Measurements from ENCODE around the gene KLK5.

KLK5 gene

DNA sequence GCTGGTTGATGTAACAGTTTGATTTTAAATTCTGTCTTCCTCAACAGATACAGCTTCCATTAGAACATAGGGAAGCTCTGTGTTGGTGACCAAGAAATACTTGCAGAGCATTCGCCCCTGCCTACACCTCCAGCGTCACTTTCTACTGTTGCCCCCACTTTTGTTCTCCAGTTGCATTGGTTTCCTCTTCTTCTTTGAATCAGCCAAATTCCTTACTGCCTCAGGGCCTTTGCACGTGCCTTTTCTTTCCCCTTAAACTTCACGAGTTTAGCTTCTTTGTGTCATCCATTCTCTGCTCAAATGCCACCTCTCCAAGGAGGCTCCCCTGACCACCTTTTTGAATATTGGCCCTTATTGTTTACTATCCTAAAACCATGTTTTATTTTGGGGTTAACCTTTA lies 5.7 kb downstream of the KLK5 start:
- H3K4me1 ChIP-seq, result no peaks in the 10 kb centered on the region
- TF ChIP-seq, protein P1, sequence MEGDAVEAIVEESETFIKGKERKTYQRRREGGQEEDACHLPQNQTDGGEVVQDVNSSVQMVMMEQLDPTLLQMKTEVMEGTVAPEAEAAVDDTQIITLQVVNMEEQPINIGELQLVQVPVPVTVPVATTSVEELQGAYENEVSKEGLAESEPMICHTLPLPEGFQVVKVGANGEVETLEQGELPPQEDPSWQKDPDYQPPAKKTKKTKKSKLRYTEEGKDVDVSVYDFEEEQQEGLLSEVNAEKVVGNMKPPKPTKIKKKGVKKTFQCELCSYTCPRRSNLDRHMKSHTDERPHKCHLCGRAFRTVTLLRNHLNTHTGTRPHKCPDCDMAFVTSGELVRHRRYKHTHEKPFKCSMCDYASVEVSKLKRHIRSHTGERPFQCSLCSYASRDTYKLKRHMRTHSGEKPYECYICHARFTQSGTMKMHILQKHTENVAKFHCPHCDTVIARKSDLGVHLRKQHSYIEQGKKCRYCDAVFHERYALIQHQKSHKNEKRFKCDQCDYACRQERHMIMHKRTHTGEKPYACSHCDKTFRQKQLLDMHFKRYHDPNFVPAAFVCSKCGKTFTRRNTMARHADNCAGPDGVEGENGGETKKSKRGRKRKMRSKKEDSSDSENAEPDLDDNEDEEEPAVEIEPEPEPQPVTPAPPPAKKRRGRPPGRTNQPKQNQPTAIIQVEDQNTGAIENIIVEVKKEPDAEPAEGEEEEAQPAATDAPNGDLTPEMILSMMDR (IDR thresholded peaks at IDR 0.05; ENCODE audit: low read depth, low read length), result no peak
- H3K27me3 ChIP-seq, result no peaks in the 10 kb centered on the region
- DNase-seq, result no peak
- no peak overlapping the region for H3K4me3 ChIP-seq (ENCODE audit: low read depth, low read length)
- H3K9me3 ChIP-seq, result no peaks in the 10 kb centered on the region
- no peaks in the 10 kb centered on the region for H3K36me3 ChIP-seq

DNA sequence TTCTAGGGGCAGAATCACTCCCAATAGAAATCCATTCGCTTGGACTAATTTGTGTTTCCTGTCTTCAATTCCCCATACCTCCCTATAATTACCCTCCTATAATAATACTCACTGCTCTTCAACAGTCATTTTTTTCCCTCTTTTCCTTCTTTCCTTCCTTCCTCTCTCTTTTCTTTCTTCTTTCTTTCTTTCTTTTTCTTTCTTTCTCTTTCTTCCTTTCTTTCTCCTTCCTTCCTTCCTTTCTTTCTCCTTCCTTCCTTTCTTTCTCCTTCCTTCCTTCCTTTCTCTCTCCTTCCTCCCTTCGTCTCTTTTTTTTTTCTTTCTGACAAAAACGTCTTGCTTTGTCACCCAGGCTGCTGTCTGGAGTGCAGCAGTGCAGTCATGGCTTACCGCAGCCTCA lies 8.0 kb downstream of the KLK5 start:
- TF ChIP-seq, protein P1 (IDR thresholded peaks at IDR 0.05; ENCODE audit: low read depth, low read length), result no peak
- H3K9me3 ChIP-seq, result no peaks in the 10 kb centered on the region
- DNase-seq, result no peak
- H3K4me3 ChIP-seq (ENCODE audit: low read depth, low read length), result no peak overlapping the region
- no peaks in the 10 kb centered on the region for H3K27me3 ChIP-seq
- no peaks in the 10 kb centered on the region for H3K36me3 ChIP-seq
- no peaks in the 10 kb centered on the region for H3K4me1 ChIP-seq

DNA sequence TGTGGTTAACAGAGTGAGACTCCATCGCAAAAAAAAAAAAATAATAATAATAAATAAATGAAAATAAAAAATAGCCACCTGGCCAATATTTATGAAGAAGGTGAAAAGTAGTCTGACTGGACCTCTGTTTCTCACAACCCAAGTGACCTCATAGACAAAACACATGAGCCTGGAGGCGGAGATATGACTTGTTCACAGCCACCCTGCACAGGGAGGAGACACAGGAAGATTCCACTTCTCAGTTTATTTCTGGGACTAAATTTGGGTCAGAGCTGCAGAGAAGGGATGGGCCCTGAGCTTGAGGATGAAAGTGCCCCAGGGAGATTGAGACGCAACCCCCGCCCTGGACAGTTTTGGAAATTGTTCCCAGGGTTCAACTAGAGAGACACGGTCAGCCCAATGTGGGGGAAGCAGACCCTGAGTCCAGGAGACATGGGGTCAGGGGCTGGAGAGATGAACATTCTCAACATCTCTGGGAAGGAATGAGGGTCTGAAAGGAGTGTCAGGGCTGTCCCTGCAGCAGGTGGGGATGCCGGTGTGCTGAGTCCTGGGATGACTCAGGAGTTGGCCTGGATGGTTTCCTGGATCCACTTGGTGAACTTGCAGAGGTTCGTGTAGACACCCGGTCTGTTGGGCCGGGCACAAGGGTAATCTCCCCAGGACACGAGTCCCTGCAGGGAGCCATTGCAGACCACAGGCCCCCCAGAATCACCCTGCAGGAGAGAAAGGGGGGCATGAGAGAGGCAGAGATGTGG lies 9.6 kb downstream of the KLK5 start:
- Histone ChIP-seq H3K36me3 (no peaks in the 10 kb centered on the region), H3K4me3 (ENCODE audit: low read depth, low read length) (no peak overlapping the region), H3K4me1 (no peaks in the 10 kb centered on the region), H3K27me3 (no peaks in the 10 kb centered on the region), H3K9me3 (no peaks in the 10 kb centered on the region)
- TF ChIP-seq, protein P1 (IDR thresholded peaks at IDR 0.05; ENCODE audit: low read depth, low read length), result no peak
- no peak for DNase-seq

DNA sequence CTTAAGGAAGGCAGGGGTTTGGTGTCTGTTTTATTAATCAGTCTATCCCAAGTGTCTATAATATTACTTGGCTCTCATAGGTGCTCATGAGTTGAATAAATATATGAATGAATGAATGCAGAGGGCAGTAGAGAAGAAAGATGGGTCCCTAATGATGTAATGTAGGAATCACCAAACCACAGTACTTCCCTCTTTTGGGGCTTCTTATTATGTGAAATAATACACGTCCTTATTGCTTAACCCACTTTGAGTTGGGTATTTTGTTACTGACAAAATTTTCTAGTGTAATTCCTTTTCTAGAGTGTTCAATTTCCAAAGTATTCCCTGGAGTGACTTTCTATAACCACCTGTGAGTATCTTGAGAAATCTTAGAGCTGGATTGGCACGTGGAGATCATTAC lies 13.2 kb downstream of the KLK5 start:
- no peak overlapping the region for H3K4me3 ChIP-seq (ENCODE audit: low read depth, low read length)
- DNase-seq, result no peak
- H3K36me3 ChIP-seq, result no peaks in the 10 kb centered on the region
- H3K9me3 ChIP-seq, result no peaks in the 10 kb centered on the region
- H3K4me1 ChIP-seq, result no peaks in the 10 kb centered on the region
- peaks cover 14% of the 10 kb centered on the region for H3K27me3 ChIP-seq
- TF ChIP-seq, protein P1 (IDR thresholded peaks at IDR 0.05; ENCODE audit: low read depth, low read length), result no peak

DNA sequence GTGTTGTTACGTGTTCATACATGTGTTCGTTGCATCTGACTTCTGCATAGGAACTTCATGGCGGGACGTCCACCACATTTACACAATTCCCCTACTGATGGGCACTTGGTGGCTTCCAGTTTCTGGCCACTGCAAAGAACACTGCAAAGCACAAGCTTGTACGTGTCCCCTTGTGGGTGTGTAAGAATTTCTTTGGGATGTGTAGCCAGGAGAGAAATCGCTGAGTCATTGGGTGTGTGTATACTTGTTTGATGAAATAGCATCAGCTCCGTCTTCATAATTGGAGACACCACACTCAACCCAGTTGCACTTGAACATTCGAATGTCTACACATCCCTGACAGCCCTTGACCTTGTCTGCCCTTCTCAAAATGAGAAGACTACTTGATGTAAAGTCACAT lies 19.2 kb downstream of the KLK5 start:
- Histone ChIP-seq H3K36me3 (no peaks in the 10 kb centered on the region), H3K4me3 (ENCODE audit: low read depth, low read length) (no peak overlapping the region), H3K9me3 (no peaks in the 10 kb centered on the region), H3K27me3 (peaks cover 23% of the 10 kb centered on the region), H3K4me1 (no peaks in the 10 kb centered on the region)
- DNase-seq, result no peak
- TF ChIP-seq, protein P1 (IDR thresholded peaks at IDR 0.05; ENCODE audit: low read depth, low read length), result no peak

DNA sequence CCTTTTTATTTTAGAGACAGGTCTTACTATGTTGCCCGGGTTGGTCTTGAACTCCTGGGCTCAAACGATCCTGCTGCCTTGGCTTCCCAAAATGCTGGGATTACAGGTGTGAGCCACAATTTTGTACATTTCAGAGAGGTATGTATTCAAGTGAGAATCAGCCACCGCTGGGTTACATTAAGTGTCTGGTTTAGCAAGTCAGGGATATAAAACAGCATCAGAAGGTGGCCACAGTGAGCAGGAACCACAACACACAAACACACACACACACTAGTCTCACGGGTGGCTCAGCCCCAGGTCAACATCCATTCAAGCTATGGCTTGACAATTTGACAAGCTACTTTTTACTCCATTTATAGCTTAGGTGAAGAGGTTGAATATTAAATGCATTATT lies 20.2 kb downstream of the KLK5 start:
- Histone ChIP-seq H3K36me3 (no peaks in the 10 kb centered on the region), H3K27me3 (peaks cover 20% of the 10 kb centered on the region), H3K4me3 (ENCODE audit: low read depth, low read length) (no peak overlapping the region), H3K4me1 (no peaks in the 10 kb centered on the region), H3K9me3 (no peaks in the 10 kb centered on the region)
- no peak for DNase-seq
- TF ChIP-seq, protein P1 (IDR thresholded peaks at IDR 0.05; ENCODE audit: low read depth, low read length), result no peak
